AG09309 (cell line): ENCODE data around the gene C2orf49.

Source experiments
- DNase-seq: peaks from one replicate; pipeline ENCODE4 v3.0.0-alpha.2; 2010; ENCODE audit warnings: low read depth
- H3K4me3 ChIP-seq: 2 replicates; pipeline ENCODE4 v1.5.1; 2011; ENCODE audit warnings: mild to moderate bottlenecking, low read depth, low read length, moderate library complexity; ENCODE audit not compliant: control insufficient read depth
- TF ChIP-seq, protein P1 (sequence below): IDR thresholded peaks from 2 replicates; pipeline ENCODE4 v1.5.1; 2011; ENCODE audit warnings: mild to moderate bottlenecking, low read depth, low read length, inconsistent platforms; ENCODE audit not compliant: insufficient read depth, control insufficient read depth; ENCODE audit errors: missing control alignments

C2orf49 gene

DNA sequence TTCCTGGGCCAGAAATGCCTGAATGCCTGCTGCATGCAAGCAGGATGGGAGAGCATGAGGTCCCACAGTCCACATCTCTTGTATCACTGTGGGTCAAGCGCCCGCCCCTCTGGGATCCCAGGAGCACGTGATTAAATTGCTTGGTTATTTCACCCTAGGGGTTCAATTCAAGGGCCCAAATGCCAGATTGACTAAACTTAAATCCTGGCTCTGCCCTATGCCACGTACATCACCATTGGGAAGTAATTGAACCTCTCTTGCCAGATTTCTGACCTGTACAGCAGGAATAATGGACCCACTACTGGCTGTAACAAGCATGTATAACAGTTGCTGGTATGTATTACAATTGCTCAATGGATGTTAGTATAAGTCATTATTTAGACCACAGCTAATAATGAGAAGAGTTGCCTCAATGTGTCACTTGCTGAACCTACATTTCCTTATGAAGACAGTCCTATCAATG is 41.6 kb downstream of the C2orf49 start:
- TF ChIP-seq, protein P1, sequence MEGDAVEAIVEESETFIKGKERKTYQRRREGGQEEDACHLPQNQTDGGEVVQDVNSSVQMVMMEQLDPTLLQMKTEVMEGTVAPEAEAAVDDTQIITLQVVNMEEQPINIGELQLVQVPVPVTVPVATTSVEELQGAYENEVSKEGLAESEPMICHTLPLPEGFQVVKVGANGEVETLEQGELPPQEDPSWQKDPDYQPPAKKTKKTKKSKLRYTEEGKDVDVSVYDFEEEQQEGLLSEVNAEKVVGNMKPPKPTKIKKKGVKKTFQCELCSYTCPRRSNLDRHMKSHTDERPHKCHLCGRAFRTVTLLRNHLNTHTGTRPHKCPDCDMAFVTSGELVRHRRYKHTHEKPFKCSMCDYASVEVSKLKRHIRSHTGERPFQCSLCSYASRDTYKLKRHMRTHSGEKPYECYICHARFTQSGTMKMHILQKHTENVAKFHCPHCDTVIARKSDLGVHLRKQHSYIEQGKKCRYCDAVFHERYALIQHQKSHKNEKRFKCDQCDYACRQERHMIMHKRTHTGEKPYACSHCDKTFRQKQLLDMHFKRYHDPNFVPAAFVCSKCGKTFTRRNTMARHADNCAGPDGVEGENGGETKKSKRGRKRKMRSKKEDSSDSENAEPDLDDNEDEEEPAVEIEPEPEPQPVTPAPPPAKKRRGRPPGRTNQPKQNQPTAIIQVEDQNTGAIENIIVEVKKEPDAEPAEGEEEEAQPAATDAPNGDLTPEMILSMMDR: no peak
- no peak overlapping the region for H3K4me3 ChIP-seq
- no peak for DNase-seq

DNA sequence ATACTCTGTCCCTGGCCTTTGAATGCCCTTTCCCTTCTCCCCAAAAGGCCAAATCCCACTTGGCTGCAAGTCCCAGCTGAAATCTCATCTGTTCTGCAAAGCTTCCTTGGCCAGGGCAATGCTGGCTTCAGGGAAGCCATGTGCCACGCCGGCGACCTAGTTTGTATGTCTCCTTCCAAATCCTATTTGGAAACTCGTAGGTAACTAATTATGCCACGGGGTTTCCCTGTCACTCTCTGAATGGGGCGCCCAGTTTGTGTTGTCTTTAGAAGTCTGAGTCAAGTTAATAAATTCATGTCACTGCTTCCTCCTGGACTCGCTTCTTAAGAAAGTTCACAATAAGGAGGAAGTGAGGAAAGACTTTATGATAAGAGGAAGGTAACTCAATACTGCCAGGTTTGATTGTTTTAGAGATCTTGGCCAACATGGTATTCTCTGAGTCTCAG is 42.4 kb downstream of the C2orf49 start:
- H3K4me3 ChIP-seq: no peak overlapping the region
- TF ChIP-seq, protein P1: no peak
- no peak for DNase-seq

DNA sequence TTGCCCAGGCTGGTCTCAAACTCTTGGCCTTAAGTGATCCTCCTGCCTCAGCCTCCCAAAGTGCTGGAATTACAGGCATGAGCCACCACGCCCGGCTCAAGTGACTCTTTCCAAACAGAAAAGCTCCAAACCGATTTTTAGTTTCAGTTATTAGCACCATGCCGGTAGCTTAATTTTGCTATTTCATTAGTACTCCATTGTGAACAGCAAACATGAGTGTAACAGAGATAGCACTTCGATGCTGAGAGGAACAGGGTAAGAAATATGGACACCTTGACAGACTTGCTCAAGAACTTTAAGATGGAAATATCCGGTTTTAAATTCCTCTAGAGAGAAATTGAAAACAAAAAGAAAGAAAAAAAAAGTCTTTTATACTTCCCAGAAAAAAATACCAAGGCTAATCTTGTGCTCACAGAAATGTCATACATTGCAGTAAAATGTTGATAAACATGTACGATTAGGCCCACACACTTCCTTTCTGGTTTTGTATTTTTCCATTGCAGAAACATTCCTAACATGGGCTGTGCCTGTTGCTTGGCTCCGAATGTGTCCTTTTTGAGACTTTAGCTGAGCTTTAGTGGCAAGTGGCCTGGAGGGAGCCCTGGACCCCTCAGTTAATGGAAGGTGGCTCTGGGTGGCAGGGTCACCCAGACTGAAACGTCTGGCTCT is 43.2 kb downstream of the C2orf49 start:
- no peak overlapping the region for H3K4me3 ChIP-seq
- TF ChIP-seq, protein P1: no peak
- no peak for DNase-seq

DNA sequence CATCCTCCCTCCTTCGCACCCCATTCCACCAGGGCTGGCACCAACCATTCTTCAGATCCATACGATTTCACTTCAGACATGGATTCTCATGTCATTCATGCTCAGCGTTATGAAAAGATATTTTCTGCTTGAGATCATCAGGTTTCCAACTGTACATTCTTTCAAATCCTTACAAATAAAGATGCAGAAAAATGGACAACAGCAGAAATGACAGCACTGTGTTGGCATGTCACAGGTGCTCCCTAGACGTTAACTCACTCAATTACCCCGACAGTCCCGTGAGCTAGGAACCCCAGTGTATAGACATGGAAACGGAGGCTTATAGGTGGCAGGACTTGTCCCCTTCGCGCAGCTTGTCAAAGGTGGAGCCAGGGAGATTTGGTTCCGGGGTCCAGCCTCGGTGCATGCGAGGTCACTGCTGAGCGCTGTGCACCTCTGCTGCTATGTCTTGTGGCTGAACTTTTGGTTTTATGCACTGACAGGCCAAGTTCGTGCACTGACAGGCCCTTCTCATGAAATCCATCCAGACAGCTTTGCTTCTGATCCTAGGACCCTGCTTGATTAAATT is 43.8 kb downstream of the C2orf49 start:
- DNase-seq: no peak
- TF ChIP-seq, protein P1: no peak

DNA sequence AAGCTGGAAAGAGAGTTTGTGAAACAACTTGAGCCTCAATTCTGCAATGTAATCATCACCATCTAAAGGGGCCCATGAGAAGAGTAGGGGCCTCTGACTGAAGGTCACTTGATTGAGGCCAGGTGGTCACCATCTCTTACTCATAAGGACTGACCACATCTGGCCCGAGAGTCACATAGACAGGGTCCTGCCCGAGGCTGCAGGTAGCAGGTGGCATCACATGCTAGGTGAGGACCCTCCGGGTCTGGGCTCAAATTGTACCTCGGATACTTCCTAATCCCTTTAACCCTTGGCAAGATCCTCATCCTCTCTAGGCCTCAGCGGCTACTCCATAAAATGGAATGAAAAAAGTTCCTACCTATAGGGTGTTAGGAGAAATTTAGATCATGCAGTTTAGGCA is 44.8 kb downstream of the C2orf49 start:
- no peak overlapping the region for H3K4me3 ChIP-seq
- TF ChIP-seq, protein P1: no peak
- no peak for DNase-seq

More for the DNA sequence above, 43.8 kb downstream of the C2orf49 start:
- no peak overlapping the region for H3K4me3 ChIP-seq

DNA sequence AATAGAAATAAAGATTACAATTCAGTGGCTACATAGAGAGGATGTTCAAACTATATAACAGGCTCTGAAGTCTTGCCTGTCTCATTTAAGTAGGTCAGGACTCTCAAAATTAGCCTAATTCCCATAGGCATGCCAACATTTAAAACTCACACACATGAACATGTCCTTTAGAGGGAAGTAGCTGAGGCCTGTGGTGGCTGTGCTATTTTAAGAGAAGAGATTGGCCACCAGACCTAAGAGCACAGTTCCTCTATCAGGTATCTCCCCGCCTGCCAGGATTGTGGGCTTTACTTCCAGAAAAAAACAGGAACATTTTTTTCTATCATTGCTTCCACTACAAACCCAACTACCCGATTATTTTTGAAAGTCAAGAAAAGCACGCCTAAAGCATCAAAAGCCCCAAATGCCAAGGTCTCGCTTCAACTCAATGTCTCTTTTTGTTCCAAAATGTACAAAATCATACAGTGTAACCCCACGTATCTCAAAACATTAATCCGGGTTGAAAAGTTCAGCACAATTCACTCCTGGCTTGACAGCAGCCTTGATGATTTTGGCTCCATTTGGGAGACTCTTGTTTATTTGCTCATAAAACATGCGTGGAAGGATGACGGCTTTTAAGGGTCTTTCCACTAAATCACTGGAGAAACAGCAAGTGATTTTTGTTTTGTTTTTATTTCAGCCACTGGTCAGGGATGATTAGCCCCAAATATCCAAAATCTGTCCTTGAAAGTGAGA is 46.3 kb downstream of the C2orf49 start:
- DNase-seq: no peak
- no peak overlapping the region for H3K4me3 ChIP-seq
- TF ChIP-seq, protein P1: no peak
